ENCODE measurements around the gene SULT1E1.
"Not testable (repeated sequence)": the region's sequence is repeated elsewhere in the genome, so short reads cannot be mapped to it uniquely, and the experiment has no call there.

Gene SULT1E1

DNA sequence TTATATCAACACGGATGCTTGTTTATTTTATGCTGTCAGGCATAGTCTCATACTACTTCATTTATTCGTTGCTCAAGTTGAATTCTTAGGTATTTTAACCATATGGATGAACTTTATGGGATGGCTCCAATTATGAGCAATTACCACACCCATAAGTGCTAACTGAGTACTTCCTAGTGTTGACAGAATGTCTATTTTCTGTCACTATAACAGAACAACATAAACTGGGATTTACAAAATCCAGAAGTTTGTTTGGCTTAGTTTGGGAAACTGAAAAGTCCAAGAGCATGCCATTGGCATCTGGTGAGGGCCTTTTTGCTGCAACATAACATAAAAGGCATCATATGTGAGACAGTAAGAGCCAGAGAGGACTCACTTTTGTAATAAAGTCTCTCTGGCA lies 21.0 kb downstream of the SULT1E1 start:
- no peak for DNase-seq

DNA sequence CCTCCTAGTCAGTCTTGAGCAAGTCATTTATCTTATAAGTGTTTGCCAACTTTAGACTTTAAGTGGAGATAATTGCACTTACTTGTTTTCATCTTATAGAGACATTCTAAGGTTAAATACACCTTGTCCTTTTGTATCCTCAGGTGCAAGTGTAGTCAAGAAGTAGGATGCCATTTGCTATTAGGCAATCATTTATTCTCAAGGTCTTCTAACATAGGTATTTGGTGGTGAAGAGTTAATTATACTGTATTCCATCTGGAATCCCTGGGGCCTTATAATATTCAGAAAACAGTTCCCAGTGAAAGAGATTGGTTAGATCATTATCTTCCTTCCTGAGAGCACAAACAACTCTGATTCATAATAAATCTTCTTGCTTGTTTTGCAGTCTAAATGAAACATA lies 23.7 kb downstream of the SULT1E1 start:
- DNase-seq: no peak

DNA sequence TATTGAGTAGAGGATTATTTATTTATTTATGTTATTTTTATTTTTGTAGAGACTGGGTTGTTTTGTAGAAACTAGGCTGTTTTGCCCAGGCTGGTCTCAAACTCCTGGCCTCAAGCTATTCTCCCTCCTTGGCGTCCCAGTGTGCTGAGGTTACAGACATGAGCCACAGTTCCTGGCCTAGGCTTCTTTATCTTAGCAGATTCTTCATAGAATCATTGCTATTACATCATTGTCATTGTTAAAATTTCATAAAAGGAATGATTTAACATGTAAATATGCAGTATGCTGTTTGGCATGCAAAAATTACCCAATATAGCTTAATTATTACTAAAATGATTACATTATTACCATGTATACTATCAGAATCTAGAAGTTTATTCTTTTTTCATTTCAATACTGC lies 24.2 kb downstream of the SULT1E1 start:
- DNase-seq: no peak

DNA sequence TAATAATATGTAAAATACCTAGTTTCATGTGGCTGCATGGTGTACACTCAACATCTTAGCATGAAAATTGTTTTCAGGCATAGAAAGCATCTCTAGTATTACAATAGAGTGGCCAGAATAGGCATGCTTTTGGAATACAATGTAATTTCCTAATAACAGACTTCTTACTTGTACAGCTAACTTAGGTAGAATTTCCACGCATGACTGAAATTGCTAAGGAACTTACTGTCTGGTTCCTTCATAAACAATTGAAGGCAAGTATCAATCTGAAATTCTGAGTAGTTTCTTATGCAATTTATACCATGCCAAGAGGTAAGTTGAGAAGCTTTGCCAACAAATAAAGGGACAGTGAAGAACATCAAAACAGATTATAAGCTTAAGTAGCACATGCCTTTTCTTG lies 26.7 kb downstream of the SULT1E1 start:
- DNase-seq: no peak

DNA sequence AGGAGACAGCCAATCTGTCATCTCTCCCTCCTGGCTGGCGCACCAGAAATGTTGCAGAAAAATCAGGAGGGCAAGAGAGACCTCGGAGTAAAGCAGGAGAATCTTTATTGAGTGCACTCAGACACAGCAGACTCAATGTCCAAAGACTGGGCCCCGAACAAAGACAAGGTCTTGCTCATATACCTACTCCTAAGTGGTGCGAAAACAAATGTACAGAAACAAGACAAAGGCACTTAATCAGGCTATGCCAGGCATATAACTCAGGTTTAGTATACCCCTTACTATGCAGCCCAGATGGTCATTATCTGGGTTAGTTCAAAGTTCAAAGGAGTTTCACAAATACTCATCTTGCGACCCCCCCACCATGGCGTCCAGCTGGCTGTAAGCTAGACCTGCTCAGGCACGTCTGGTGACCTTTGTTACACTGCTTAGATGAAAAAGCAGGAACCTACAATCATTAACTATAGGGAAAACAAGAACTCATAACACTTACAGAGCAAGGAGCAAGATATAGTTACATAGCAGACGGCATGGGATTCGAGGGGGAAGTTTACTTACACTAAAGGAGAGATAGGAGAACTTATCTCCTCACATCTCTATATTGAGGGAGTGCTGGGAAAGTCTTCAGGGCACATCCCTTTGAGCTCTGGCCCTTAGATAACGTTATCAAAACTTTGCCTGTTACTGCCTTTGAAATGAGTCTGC lies 27.5 kb downstream of the SULT1E1 start:
- DNase-seq: no peak

DNA sequence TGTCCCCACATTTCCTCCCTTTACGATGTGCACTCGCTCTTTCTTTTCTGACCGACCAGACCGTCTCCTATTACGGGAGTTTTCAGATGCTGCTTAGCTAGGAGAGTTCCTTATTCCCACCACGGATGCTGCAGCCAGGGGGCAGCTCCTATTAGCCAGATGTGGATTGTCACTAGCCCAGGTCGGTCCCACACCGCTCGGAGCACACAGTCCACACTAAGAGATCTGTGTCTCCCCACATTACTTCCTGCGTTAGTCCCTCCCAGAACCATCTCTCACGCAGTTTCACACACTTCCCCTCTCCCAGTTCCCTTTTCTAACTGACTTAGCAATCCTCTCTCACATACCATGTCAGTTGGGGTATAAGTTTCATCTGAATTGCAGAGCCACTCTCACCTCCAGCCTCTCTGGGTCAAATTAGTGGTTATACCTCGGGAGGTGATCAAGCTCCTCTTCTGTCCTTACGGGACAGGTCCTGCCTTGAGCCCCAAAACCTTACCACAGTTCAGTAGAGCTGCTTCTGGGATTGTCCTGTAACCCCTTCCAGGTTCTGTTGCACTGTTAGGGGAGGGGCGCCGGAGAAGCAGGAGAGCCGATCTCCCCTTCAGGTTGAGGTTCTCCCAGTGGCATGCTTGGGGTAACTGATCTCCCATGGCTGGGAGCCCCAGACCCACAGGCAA lies 28.2 kb downstream of the SULT1E1 start:
- DNase-seq: no peak

DNA sequence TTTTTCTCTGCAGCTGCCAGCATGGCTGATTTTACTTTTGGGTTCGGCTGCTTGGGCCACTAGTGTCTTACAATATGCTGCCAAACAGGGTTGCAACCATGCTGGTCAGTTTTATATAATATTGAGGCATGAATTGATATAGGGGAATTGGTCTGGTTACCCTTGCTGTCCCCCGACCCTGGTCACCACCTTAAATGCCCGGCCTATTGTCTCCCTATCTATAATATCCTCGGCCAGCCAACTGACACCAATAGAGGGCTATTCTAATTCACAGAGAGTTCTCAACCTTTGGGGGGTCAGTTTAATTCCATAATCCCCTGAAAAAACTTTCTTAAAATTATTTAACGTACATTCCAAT lies 28.7 kb downstream of the SULT1E1 start:
- DNase-seq: no peak

DNA sequence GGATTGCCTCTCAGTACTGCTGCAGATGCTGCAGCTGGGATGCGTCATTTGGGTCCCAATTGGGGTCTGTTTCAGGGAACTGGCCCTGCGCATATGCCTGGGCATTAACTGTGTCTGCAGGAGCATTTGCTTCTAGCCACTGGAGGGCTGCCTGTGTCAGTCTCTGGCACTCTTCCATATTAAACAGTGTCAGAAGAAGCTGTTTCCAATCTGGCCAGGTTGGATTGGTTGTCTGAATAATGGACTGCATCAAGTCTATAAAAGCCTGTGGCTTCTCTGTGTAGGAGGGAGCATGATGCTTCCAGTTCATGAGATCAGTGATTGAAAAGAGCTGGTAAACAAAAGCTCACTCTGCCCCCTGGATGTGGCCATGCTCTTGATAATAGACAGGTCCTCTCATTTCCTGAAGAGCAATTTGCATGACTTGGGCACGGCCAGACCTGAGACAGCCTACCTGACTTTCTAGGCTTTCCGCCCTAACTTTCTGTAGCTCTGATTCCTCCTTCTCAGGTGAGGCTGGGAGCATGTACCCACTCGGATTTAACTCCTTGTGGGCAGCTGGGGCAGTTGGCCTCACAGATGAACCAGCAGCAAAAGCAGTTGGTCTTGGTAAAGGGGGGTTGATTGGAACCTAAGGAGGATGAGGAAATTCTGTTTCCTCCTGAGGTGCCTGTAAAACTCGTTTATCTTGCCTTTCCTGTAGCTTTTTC lies 29.2 kb downstream of the SULT1E1 start:
- no peak for DNase-seq

DNA sequence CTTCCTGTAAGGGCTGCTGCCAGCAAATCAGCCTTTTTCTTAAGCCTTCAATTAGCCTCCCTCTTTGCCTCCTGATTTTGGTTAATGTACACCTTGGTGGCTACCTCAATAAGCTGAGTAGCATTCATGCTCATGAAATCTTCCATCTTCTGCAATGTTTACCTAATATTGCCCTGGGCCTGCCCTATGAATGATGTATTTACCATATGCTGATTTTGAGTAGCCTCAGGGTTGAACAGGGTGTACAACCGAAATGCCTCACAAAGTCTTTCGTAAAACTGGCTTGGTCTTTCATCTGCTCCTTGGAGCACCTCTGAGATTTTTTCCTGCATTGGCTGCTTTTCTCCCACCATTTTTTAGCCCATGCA lies 29.8 kb downstream of the SULT1E1 start:
- no peak for DNase-seq

DNA sequence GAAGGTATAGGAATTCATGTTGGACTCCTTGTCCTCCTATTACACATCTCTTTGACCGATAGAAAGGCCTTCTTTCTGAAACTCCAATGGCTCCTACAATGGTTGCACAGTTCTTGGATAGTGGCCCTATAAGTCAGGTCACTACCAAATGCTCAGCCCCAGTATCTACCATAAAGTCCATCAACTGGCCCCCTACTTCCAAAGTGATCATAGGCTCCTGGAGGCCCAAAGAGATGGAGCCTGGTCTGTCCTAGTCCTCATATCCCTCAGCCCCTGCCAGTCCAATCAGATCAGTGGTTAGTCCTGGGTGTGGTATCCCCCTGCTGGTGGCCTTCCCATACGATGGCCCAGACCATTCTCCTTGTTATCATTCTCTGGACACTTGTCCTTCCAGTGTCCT lies 30.3 kb downstream of the SULT1E1 start:
- DNase-seq: no peak

DNA sequence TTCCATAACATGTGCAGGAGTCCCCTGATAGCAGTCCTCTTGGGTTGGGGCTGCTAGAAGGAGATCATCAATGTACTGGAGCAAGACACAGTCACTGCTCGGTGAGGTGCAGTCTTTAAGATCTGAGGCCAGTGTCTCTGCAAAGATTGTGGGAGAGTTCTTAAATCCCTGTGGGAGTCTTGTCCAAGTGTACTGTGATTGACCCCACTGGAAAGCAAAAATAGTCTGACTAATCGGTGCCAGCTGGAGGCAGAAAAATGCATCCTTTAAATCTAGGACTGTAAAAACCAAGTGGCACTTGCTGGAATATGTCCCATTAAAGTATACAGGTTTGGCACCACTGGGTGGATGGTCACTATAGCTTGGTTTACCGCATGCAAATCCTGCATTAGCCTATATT lies 31.1 kb downstream of the SULT1E1 start:
- no peak for DNase-seq

DNA sequence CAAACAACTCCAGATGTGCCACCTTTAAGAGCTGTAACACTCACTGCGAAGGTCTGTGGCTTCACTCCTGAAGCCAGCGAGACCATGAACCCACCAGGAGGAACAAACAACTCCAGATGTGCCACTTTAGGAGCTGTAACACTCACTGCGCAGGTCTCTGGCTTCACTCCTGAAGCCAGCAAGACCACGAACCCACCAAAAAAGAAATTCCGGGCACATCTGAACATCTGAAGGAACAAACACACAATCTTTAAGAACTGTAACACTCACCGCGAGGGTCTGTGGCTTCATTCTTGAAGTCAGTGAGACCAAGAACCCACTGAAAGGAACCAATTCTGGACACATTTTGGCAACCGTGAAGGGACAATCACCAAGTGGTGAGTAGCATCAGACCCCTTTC lies 34.9 kb downstream of the SULT1E1 start:
- not testable (repeated sequence) for DNase-seq

DNA sequence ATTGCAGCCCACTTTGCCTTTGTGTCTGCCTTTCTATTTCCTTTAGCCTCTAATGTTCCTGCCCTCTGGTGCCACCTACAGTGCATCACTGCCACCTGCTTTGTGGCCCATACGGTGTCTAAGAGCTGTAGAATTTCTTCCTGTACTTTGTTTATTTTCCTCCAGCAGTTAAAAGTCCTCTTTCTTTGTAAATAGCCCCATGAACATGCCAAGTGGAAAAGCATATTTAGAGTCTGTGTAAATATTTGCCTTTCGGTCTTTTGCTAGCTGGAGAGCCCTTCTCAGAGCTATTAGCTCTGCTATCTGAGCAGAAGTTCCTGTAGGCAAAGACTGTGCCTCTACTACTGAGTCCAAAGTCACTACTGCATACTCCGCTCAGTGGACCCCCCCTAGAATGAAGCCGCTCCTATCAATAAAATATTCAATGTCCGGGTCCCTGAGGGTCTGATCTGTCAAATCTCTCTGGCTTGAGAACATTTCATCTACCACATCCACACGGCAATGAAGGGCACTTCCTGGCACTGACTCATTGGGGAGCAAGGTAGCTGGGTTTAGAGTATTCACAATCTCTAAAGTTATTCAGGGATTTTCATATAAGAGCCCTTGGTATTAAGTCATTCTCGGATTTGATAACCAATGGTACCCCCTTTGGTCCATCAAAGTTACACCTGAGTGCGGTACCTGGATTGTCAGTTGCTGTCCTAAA lies 36.3 kb downstream of the SULT1E1 start:
- DNase-seq: no peak

DNA sequence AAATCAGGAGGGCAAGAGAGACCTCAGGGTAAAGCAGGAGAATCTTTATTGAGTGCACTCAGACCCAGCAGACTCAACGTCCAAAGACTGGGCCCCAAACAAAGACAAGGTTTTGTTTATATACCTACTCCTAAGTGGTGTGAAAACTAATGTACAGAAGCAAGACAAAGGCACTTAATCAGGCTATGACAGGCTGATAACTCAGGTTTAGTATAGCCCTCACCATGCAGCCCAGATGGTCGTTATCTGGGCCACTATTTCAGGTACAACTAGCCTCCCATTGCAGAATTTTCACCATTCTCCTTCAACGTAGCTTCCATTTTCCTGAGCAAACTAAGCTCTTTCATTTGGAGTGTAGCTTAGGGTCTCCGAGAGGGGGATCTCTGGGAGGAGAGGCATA lies 36.9 kb downstream of the SULT1E1 start:
- no peak for DNase-seq

DNA sequence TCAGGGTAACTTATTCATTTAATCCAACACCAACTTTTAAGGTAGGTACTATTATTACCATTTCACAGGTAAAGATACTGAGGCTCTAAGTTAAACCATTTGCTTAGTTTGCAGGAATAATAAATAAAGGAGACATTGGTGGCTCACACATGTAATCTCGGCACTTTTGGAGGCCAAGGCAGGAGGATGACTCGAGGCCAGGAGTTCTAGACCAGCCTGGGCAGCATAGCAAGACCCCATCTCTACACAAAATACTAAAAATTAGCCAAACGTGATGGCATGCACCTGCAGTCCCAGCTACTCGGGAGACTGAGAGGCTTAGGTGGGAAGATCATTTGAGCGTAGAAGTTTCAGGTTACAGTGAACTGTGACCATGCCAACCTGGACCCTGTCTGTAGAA lies 37.7 kb downstream of the SULT1E1 start:
- DNase-seq: no peak

DNA sequence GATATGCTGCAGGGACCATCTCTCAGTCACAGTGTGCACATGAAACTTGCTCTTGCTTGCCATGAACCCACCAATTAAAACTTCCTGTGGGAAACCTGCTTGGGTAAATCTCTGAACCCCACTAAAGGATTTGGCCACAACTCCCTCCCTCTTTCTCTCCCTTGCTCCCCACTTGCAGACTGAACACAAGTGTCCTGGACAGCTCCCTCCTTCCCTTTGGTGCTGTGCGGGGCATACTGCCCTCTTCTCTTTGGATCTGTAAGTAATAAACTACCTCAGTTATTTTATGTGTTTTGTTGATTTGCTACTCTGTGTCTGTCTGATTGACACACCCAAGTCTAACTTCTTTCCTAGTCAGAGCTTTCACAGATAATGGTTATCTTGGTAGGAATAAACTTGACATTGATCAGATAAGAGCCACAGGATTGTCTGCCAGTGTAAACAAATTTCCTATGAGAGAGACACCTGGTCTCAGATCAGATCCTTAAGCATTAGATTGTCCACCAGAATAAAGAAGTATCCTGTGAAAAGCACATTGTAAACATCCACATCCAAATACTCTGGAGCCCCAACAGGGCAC lies 41.8 kb downstream of the SULT1E1 start:
- DNase-seq: no peak

DNA sequence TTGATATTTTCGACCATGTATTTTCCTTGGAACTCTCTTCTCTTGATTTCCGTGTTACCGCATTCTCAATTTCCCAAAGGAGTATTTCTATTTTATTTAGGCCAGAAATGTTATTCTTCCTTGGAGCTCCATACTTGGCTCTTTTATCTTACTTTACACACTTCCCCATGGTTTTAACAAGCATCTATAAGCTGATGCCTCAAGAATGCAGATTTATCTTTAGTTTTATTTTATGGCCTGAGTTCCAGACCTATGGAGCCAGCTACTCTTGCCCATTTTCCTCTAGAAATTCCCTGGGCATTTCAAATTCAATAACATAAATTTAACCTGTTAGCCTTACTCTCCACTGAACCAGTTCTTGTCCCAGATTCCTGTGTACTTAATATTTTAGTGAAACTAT lies 43.7 kb downstream of the SULT1E1 start:
- DNase-seq: no peak

DNA sequence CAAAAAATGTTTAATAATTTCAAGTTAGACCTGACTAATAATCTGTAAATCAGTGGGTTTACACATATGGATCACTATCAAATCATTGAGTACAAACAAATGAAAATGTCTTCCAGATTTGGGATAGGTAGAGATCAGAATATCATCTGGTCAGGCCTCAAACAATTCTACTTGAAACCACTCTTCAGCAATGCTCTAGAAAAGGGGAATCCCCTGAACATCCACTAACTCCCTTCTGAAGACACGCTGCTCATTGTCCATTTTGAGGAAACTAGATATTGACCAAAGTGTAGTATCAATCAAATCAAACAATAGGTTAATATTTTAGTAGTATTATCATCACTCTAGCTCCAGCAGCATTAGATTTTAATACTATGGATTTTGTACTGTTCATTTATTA lies 46.3 kb downstream of the SULT1E1 start:
- DNase-seq: no peak

DNA sequence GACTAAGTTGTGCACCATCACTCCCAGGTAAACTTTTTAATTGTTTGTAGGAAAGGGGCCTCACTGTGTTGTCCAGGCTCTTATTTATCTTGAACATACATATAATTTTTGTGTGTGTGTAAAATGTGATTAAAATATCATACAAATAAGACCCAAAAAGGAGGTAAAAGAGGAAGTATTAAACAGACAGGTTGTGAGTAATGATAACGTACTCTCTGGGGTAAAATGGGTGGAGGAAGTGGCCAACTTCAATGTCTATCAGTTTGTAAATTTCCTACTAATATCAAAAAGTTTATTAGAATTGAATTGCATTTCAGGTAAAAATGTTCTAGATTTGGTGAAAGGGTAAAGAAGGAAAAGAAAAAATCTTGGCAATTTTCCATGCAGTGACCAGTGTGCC lies 48.8 kb downstream of the SULT1E1 start:
- no peak for DNase-seq

DNA sequence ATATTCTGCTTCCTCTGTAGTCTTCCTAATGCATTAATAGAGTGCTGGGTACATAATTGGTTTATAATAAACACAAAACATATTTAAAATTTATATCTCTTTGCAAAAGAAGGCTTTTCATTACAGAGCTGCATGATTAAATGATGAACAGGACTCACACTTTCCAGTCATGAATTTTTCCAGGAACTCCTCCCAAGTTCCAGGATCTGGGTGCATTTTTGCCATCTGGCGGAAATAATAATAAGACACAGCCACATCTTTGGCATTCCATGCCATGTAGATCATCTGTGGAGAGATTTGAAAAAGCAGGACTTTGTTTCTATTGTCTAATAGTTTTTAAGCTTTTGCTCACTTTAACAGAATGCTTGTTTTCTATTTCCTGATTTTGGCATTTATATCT lies 59.3 kb downstream of the SULT1E1 start:
- no peak for DNase-seq

DNA sequence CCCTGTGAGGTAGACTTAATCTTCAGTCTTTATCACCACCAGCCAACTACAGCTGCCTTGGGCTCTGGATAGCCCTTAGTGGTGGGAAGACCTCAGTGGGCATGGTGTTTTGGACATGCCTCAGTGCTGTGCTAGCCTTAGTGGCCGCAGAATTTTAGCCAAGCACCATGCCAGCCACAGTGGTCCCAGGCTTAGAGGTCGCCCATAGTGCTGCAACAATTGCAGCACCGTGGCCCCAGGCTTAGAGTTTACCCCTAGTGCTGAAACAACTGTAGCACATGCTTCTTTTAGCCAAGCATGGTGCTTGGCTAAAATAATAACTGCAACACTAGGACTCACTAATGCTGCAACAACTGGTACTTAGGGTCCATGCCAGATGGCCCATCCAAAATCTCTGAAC lies 60.6 kb downstream of the SULT1E1 start:
- no peak for DNase-seq

DNA sequence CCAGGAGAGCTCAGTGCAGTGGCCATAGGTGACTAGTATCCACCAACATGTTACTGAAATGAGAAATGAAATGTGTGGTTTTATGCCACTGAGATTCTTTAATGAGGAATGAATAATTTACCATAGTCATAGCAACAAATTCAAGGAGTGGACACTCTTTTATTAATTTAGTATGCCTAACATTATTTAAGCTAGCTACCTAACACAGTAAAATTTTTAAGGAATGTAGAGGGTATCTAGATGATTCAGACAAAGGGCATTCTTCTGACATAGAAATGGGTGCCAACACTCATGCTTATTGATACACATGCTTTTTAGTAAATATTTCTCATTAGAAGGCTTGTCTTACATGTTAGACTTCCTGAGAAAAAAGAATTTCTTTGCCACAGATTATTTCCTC lies 66.2 kb downstream of the SULT1E1 start:
- DNase-seq: no peak
